Esophagus muscularis mucosa (tissue), 4 donors: ENCODE data around the gene TRAK1. TPM values are rescaled to one million over a fixed set of nuclear protein-coding genes. Genes with fewer than 3 reads are reported as not detected.
A peak's percentile ranks its signal among the peaks of the same experiment; 100 is the strongest.

Source experiments
- DNase-seq: peaks from one replicate; pipeline ENCODE4 v3.0.0-alpha.2; 2017; ENCODE audit errors: extremely low spot score
- H3K27ac ChIP-seq, 4 donors: fragments of 200-600 bp; sonication (generic); replicated peaks in 1 of 4; 1 replicate in 3 of 4; 2 replicates in 1 of 4; pipeline ENCODE4 v1.5.1; 2016 to 2019; ENCODE audit warnings: mild to moderate bottlenecking in 1 of 4
- H3K27me3 ChIP-seq, 4 donors: fragments of 200-600 bp; sonication (generic); one replicate each; pipeline versions ENCODE4 v1.5.1 to v1.6.0; 2016 to 2019
- H3K36me3 ChIP-seq, 4 donors: fragments of 200-600 bp; sonication (generic); one replicate each; pipeline ENCODE4 v1.5.1; 2016 to 2019
- H3K4me1 ChIP-seq, 4 donors: fragments of 200-600 bp; sonication (generic); one replicate each; pipeline ENCODE4 v1.5.1; 2016 to 2019
- H3K4me3 ChIP-seq, 4 donors: fragments of 200-600 bp; sonication (generic); 1 replicate in 2 of 4; 2 replicates in 2 of 4; pipeline ENCODE4 v1.5.1; 2016 to 2019; ENCODE audit warnings: mild to moderate bottlenecking in 4 of 4, moderate library complexity in 1 of 4
- H3K9me3 ChIP-seq, 4 donors: fragments of 200-600 bp; sonication (generic); 1 replicate in 3 of 4; 2 replicates in 1 of 4; pipeline ENCODE4 v1.5.1; 2016 to 2019
- EP300 ChIP-seq: sonication (generic); formaldehyde crosslinking; IDR thresholded peaks from one replicate; pipeline ENCODE4 v1.6.1; 2017; ENCODE audit warnings: antibody characterized with exemption
- POLR2A ChIP-seq: fragments of 450-650 bp; IDR thresholded peaks from one replicate; pipeline ENCODE4 v1.6.1; 2017; ENCODE audit warnings: antibody characterized with exemption, moderate library complexity, mild to moderate bottlenecking, low read depth
- POLR2AphosphoS5 ChIP-seq, 2 donors: sonication (generic); formaldehyde crosslinking; IDR thresholded peaks; one replicate each; pipeline ENCODE4 v1.6.1; 2017; ENCODE audit warnings: antibody characterized with exemption in 2 of 2
- WGBS: methylation state at CpG from one replicate; pipeline ENCODE4 v1.1.5; 2018; 5-methylcytosine and 5-hydroxymethylcytosine counted together
- intact Hi-C: fragments of 100-400 bp; cut with DNase I; formaldehyde crosslinking; loops from one replicate; pipeline ENCODE4 v1.15.1; 2023
- total RNA-seq, 4 donors: library from RNA; depleted of rRNA; stranded (reverse); fragments of >200 nt; gene quantifications; one replicate each; pipeline versions ENCODE4 v1.1.0 to v1.2.1, GENCODE V29; 2016
- TF ChIP-seq, protein P1 (sequence below), 3 experiments: fragments of 200-600 bp in 2 of 3; fragments of 450-650 bp in 1 of 3; sonication (generic) in 2 of 3; IDR thresholded peaks; one replicate each; pipeline ENCODE4 v1.5.1; 2017 to 2019; ENCODE audit warnings: antibody characterized with exemption in 3 of 3, mild to moderate bottlenecking in 2 of 3, moderate library complexity in 1 of 3

Gene TRAK1
- total RNA-seq, 4 donors from 2014 or later = 45.7 to 74.8 (median 57.7) TPM

DNA sequence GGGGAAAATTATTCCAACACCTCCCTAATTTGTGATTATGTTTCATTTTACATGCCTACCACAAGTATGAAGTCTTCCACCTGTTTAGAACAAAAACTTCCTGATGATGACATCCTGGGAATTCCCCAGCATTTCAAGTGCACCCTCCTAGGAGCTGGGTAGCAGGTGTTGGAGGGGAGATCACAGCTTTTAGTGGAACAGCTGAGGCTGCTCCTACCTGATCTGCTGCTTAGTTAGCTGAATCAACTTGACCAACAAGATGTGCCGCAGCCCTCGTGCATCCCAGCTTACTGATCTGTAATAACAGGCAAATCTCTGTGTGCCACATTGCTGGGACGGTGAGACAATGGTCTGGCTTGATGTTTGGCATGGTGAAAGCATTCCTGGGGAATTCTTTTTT is 29.7 kb downstream of the TRAK1 start:
- H3K27ac ChIP-seq = no peak overlapping the region
- H3K4me1 ChIP-seq = peaks cover 69 to 76% (median 73%) of the 10 kb centered on the region in 4 donors
- H3K36me3 ChIP-seq = peaks cover 6 to 9% (median 7%) of the 10 kb centered on the region in 4 donors
- DNase-seq = no peak
- no peak overlapping the region for H3K4me3 ChIP-seq
- intact Hi-C loops = loop anchor here (5.0 kb wide), 1 partner anchor 71 kb away; no protein-coding TSS in a partner anchor
- 67% methylated on average over 3 of the region's 3 CpGs for WGBS
- TF ChIP-seq POLR2AphosphoS5 (IDR thresholded peaks at IDR 0.05) = no peak
- TF ChIP-seq, protein P1, sequence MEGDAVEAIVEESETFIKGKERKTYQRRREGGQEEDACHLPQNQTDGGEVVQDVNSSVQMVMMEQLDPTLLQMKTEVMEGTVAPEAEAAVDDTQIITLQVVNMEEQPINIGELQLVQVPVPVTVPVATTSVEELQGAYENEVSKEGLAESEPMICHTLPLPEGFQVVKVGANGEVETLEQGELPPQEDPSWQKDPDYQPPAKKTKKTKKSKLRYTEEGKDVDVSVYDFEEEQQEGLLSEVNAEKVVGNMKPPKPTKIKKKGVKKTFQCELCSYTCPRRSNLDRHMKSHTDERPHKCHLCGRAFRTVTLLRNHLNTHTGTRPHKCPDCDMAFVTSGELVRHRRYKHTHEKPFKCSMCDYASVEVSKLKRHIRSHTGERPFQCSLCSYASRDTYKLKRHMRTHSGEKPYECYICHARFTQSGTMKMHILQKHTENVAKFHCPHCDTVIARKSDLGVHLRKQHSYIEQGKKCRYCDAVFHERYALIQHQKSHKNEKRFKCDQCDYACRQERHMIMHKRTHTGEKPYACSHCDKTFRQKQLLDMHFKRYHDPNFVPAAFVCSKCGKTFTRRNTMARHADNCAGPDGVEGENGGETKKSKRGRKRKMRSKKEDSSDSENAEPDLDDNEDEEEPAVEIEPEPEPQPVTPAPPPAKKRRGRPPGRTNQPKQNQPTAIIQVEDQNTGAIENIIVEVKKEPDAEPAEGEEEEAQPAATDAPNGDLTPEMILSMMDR (IDR thresholded peaks at IDR 0.05) = no peak
- TF ChIP-seq EP300 = no peak
- TF ChIP-seq POLR2A = no peak
- no peaks in the 10 kb centered on the region for H3K9me3 ChIP-seq
- no peaks in the 10 kb centered on the region for H3K27me3 ChIP-seq

DNA sequence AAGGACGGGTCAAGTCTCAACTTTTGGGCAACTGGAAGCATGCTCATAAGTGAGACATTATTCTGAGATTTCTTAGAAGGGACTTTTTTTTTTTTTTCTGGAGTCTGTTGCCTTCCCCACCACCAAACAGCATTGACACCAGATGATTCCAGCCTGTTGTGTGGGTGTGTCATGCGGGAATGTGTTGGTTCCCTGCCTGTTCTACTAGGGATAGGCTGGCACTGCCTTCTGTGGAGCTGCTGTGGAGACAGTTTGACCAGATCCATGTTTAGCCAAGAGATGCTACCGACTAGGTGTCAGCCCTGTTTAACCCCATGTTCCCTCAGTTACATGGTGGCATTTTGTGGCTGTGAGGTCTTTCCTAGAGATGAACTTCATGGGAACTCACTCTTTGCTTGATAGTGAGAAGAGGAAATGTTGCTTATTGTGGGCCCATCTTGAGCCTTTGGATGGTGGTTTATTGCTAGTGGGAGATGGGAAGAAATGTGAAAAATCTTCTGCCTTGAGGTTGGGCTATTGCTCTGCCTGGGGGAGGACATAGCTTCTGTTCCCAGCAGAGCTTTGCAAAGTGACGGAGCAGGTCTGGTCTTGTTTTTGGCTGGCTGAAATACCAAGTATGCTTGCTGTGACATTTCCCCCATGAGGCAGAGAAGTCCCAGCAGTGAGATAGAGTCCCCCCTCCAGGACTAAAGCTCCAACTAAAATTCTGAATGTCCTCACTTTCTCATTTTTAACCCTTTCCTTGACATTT is 31.3 kb downstream of the TRAK1 start:
- DNase-seq = no peak
- TF ChIP-seq, protein P1 (IDR thresholded peaks at IDR 0.05) = no peak
- no peak for TF ChIP-seq POLR2A
- TF ChIP-seq EP300 = no peak
- TF ChIP-seq POLR2AphosphoS5 (IDR thresholded peaks at IDR 0.05) = no peak
- H3K36me3 ChIP-seq = peaks cover 9 to 24% (median 15%) of the 10 kb centered on the region in 4 donors
- H3K4me1 ChIP-seq = peaks cover 53 to 60% (median 59%) of the 10 kb centered on the region in 4 donors
- 75% methylated on average over 4 of the region's 4 CpGs for WGBS
- no peak overlapping the region for H3K4me3 ChIP-seq
- intact Hi-C loops = loop anchor here (5.0 kb wide), 1 partner anchor 70 kb away; no protein-coding TSS in a partner anchor
- H3K27me3 ChIP-seq = no peaks in the 10 kb centered on the region
- H3K9me3 ChIP-seq = no peaks in the 10 kb centered on the region
- H3K27ac ChIP-seq = no peak overlapping the region

DNA sequence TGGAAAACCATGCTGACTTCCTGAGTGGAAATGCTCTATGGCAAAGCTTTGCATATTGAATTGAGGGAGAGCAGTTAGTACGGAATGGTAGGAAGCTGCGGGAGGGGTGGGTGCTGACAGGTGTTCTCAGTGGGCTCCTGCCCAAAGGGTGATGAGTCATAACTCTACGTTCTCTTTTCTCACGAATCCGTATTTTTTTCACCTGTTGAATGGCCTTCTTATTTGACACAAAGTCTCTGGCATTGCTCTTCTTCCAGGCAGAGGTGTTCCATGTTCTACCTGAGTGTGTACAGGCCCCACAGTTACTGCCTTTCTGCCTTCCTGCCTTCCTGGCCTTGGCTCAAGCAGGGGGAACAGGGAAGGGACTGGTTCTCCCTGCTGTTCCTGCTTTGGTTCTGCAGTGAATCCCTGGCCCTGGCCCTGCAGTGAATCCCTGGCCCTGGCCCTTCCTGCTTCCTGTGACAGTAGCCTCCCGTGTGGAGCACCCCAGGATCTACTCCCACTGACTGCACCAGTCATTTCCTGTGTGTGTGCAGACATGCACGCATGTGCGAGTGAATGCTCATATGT is 31.9 kb downstream of the TRAK1 start:
- no peaks in the 10 kb centered on the region for H3K27me3 ChIP-seq
- WGBS = 57% methylated on average over 8 of the region's 8 CpGs
- H3K36me3 ChIP-seq = peaks cover 9 to 29% (median 17%) of the 10 kb centered on the region in 4 donors
- H3K4me1 ChIP-seq = peaks cover 46 to 57% (median 53%) of the 10 kb centered on the region in 4 donors
- TF ChIP-seq POLR2AphosphoS5 (IDR thresholded peaks at IDR 0.05) (no peak), POLR2A (no peak), EP300 (no peak)
- TF ChIP-seq, protein P1 (IDR thresholded peaks at IDR 0.05) = no peak
- no peak for DNase-seq
- H3K9me3 ChIP-seq = no peaks in the 10 kb centered on the region
- no peak overlapping the region for H3K4me3 ChIP-seq
- H3K27ac ChIP-seq = peak overlapping the region in 1 of 4 donors; percentile 12
- intact Hi-C loops = loop anchor here (5.0 kb wide), 1 partner anchor 69 kb away; no protein-coding TSS in a partner anchor

DNA sequence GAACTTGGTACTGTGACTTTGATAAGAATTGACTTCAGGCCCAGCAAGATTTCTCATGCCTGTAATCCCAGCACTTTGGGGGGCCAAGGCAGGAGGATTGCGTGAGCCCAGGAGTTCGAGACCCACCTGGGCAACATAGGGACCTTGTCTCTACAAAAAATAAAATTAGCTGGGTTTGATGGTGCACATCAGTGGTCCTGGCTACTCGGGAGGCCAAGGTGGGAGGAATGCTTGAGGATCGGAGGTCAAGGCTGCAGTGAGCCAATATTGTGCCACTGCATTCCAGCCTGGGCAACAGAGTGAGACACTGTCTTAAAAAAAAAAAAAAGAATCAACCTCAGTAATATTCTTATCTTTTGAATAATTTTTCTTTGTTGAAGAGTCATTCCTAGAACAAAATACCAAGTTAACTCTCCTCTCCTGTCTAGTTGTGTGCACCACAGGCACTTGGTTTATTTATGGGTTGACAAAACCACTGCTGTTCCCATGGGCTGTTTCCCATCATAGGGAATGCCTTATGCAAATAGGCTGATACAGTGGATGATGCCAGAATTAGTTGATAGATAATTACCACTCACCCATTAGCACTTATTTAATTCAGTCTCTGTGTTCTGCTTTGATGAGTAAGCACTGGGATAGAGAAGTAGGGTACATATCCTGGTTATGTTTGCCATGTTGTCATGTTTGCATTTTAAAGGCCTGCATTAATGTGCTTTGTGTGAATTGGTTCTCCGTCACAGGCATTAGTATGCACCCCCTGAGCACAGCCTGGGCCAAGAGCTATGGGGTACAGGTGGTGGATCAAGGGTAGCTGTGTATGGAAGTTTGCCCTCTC is 32.9 kb downstream of the TRAK1 start:
- Histone ChIP-seq H3K4me1 (peaks cover 45 to 57% (median 51%) of the 10 kb centered on the region in 4 donors), H3K9me3 (no peaks in the 10 kb centered on the region), H3K27ac (no peak overlapping the region), H3K4me3 (no peak overlapping the region), H3K27me3 (no peaks in the 10 kb centered on the region), H3K36me3 (peaks cover 9 to 29% (median 17%) of the 10 kb centered on the region in 4 donors)
- no peak for DNase-seq
- 100% methylated on average over 5 of the region's 5 CpGs for WGBS
- TF ChIP-seq, protein P1 (IDR thresholded peaks at IDR 0.05) = no peak
- TF ChIP-seq EP300 = no peak
- TF ChIP-seq POLR2A = no peak
- no peak for TF ChIP-seq POLR2AphosphoS5 (IDR thresholded peaks at IDR 0.05)
- intact Hi-C loops = loop anchor here (5.0 kb wide), 1 partner anchor 68 kb away; no protein-coding TSS in a partner anchor
